Gastroesophageal sphincter (tissue), 4 donors: ENCODE data around the gene HOXC6. TPM values are rescaled to one million over a fixed set of nuclear protein-coding genes. Genes with fewer than 3 reads are reported as not detected.
"Not testable (repeated sequence)": the region's sequence is repeated elsewhere in the genome, so short reads cannot be mapped to it uniquely, and the experiment has no call there.

Experiments used
- ATAC-seq: fragments of 150-250 bp; one replicate; pipeline ENCODE4 v1.9.1; 2016; ENCODE audit warnings: mild to moderate bottlenecking, moderate library complexity
- H3K27ac ChIP-seq, 4 donors: fragments of 200-600 bp; sonication (generic) in 3 of 4; 1 replicate in 3 of 4; 2 replicates in 1 of 4; pipeline ENCODE4 v1.5.1; 2016 to 2019
- H3K27me3 ChIP-seq: fragments of 200-600 bp; sonication (generic); one replicate; pipeline ENCODE4 v1.5.1; 2019
- H3K36me3 ChIP-seq, 2 donors: fragments of 200-600 bp; sonication (generic); one replicate each; pipeline ENCODE4 v1.5.1; 2019; ENCODE audit warnings: control low read depth in 1 of 2
- H3K4me1 ChIP-seq, 3 donors: fragments of 200-600 bp; sonication (generic); 1 replicate in 2 of 3; 2 replicates in 1 of 3; pipeline ENCODE4 v1.5.1; 2016 to 2019; ENCODE audit warnings: control low read depth in 2 of 3
- H3K4me3 ChIP-seq, 2 donors: fragments of 200-600 bp; sonication (generic); one replicate each; pipeline ENCODE4 v1.5.1; 2019; ENCODE audit warnings: mild to moderate bottlenecking in 1 of 2, moderate library complexity in 1 of 2
- H3K9me3 ChIP-seq, 3 donors: fragments of 200-600 bp; sonication (generic); one replicate each; pipeline ENCODE4 v1.5.1; 2017 to 2019; ENCODE audit warnings: control low read depth in 2 of 3
- CTCF ChIP-seq, 4 experiments: fragments of 200-600 bp in 2 of 4; fragments of 450-650 bp in 2 of 4; sonication (generic) in 1 of 4; IDR thresholded peaks; one replicate each; pipeline ENCODE4 v1.5.1; 2017 to 2019; ENCODE audit warnings: antibody characterized with exemption in 4 of 4, mild to moderate bottlenecking in 2 of 4, moderate library complexity in 2 of 4
- EP300 ChIP-seq: sonication (generic); formaldehyde crosslinking; IDR thresholded peaks from one replicate; pipeline ENCODE4 v1.6.1; 2017; ENCODE audit warnings: antibody characterized with exemption, mild to moderate bottlenecking
- POLR2A ChIP-seq, 2 donors: fragments of 450-650 bp; IDR thresholded peaks; one replicate each; pipeline ENCODE4 v1.6.1; 2017; ENCODE audit warnings: antibody characterized with exemption in 2 of 2, mild to moderate bottlenecking in 2 of 2, moderate library complexity in 1 of 2
- POLR2AphosphoS5 ChIP-seq: sonication (generic); formaldehyde crosslinking; IDR thresholded peaks from one replicate; pipeline ENCODE4 v1.6.1; 2017; ENCODE audit warnings: antibody characterized with exemption
- WGBS, 2 donors: methylation state at CpG; one replicate each; pipeline ENCODE4 v1.1.5; 2018; ENCODE audit warnings: low coverage in 1 of 2; 5-methylcytosine and 5-hydroxymethylcytosine counted together
- small RNA-seq, 4 donors: library from RNA; depleted of rRNA; stranded (forward); fragments of <200 nt; gene quantifications; one replicate each; pipeline ENCODE3, GENCODE V24; 2016
- total RNA-seq, 4 donors: library from RNA; depleted of rRNA; stranded (reverse); fragments of >200 nt; gene quantifications; one replicate each; pipeline ENCODE4 v1.1.0, GENCODE V29; 2016

HOXC6 gene
- total RNA-seq, 4 donors from 2014 or later = 0.50 TPM; not detected in 3

- no peak overlapping the region for H3K27ac ChIP-seq
- no peaks in the 10 kb centered on the region for H3K9me3 ChIP-seq
- no peaks in the 10 kb centered on the region for H3K27me3 ChIP-seq
- no peak overlapping the region for H3K4me3 ChIP-seq
- 80 to 100% methylated on average over 1 of the region's 1 CpG for WGBS, 2 donors
- no peak for ATAC-seq
- H3K4me1 ChIP-seq = peaks cover 0 to 29% (median 0%) of the 10 kb centered on the region in 3 donors
- TF ChIP-seq CTCF (IDR thresholded peaks at IDR 0.05) (no peak), EP300 (no peak), POLR2AphosphoS5 (no peak), POLR2A (IDR thresholded peaks at IDR 0.05) (no peak)
- H3K36me3 ChIP-seq = no peaks in the 10 kb centered on the region
Observed at GRCh38 chr12:54071942-54072341, 43.7 kb downstream of the HOXC6 start.

- no peaks in the 10 kb centered on the region for H3K36me3 ChIP-seq
- TF ChIP-seq POLR2AphosphoS5 (no peak), CTCF (IDR thresholded peaks at IDR 0.05) (no peak), POLR2A (IDR thresholded peaks at IDR 0.05) (no peak), EP300 (no peak)
- 76 to 78% methylated on average over 6 of the region's 6 CpGs for WGBS, 2 donors
- H3K27me3 ChIP-seq = no peaks in the 10 kb centered on the region
- H3K4me1 ChIP-seq = peaks cover 0 to 31% (median 0%) of the 10 kb centered on the region in 3 donors
- no peak for ATAC-seq
- H3K27ac ChIP-seq = no peak overlapping the region
- no peak overlapping the region for H3K4me3 ChIP-seq
- H3K9me3 ChIP-seq = no peaks in the 10 kb centered on the region
Observed at GRCh38 chr12:54074308-54074707, 46.1 kb downstream of the HOXC6 start.

- no peak for ATAC-seq
- peaks cover 0 to 33% (median 0%) of the 10 kb centered on the region in 3 donors for H3K4me1 ChIP-seq
- 54 to 56% methylated on average over 6 of the region's 6 CpGs for WGBS, 2 donors
- no peaks in the 10 kb centered on the region for H3K9me3 ChIP-seq
- no peak overlapping the region for H3K4me3 ChIP-seq
- H3K36me3 ChIP-seq = no peaks in the 10 kb centered on the region
- H3K27ac ChIP-seq = peak overlapping the region in 2 of 4 donors; percentile 91 to 98
- H3K27me3 ChIP-seq = no peaks in the 10 kb centered on the region
- TF ChIP-seq EP300 = no peak
- no peak for TF ChIP-seq CTCF (IDR thresholded peaks at IDR 0.05)
- TF ChIP-seq POLR2A (IDR thresholded peaks at IDR 0.05) = no peak
- TF ChIP-seq POLR2AphosphoS5 = no peak
Observed at GRCh38 chr12:54075409-54075808, 47.2 kb downstream of the HOXC6 start.

- TF ChIP-seq EP300 (no peak), POLR2AphosphoS5 (no peak), POLR2A (IDR thresholded peaks at IDR 0.05) (no peak), CTCF (IDR thresholded peaks at IDR 0.05) (no peak)
Observed at GRCh38 chr12:54075974-54076373, 47.7 kb downstream of the HOXC6 start.

GRCh38 chr12:54077843-54078242, 49.6 kb downstream of the HOXC6 start:
- H3K27me3 ChIP-seq, H3K9me3 ChIP-seq, H3K36me3 ChIP-seq, ATAC-seq: not testable (repeated sequence)
- Histone ChIP-seq H3K4me1 (peaks cover 0 to 39% (median 0%) of the 10 kb centered on the region in 3 donors), H3K4me3 (peak overlapping the region; percentile 18 to 50), H3K27ac (peak overlapping the region; percentile 75 to 98 (median 92))
- WGBS, 2 donors = 0 to 18% methylated on average over 1 to 3 of the region's 10 CpGs

More at GRCh38 chr12:54075974-54076373, 47.7 kb downstream of the HOXC6 start:
- Histone ChIP-seq H3K4me1 (peaks cover 0 to 35% (median 0%) of the 10 kb centered on the region in 3 donors), H3K27ac (peak overlapping the region in 2 of 4 donors; percentile 91 to 98), H3K36me3 (no peaks in the 10 kb centered on the region), H3K4me3 (no peak overlapping the region), H3K27me3 (no peaks in the 10 kb centered on the region), H3K9me3 (no peaks in the 10 kb centered on the region)
- ATAC-seq = no peak

GRCh38 chr12:54079115-54079514, 50.9 kb downstream of the HOXC6 start:
- not testable (repeated sequence) for H3K36me3 ChIP-seq, H3K27me3 ChIP-seq, ATAC-seq, H3K9me3 ChIP-seq
- Histone ChIP-seq H3K4me1 (peaks cover 0 to 43% (median 0%) of the 10 kb centered on the region in 3 donors), H3K4me3 (peak overlapping the region; percentile 17 to 51), H3K27ac (peak overlapping the region; percentile 75 to 98 (median 92))
- WGBS, 2 donors = 4% methylated on average over 4 to 7 of the region's 9 CpGs

Small RNA genes lying within 50 kb of the gene (small RNA-seq; reads per million reads assigned to genes)
- gene HOXC5 = 0 reads per million in 4 donors
- 0 to 1.1 (median 0.27) reads per million in 4 donors for gene MIR196A2
- gene MIR615 = 0.49 to 4.3 (median 1.2) reads per million in 4 donors

Other genes starting within 250 kb of the HOXC6 start
- gene HOXC13, start 89.6 kb upstream of the HOXC6 start, total RNA-seq = not detected
- not detected for gene HOXC12, start 73.5 kb upstream of the HOXC6 start, total RNA-seq
- not detected for gene HOXC11, start 55.3 kb upstream of the HOXC6 start, total RNA-seq
- gene HOTAIR, start 53.5 kb upstream of the HOXC6 start, total RNA-seq = under 1 TPM in 1 of 4 donors, not detected in 3; 0.31 TPM
- gene HOXC10, start 43.3 kb upstream of the HOXC6 start, total RNA-seq = not detected
- gene HOXC9, start 28.3 kb upstream of the HOXC6 start, total RNA-seq = not detected
- under 1 TPM in 2 of 4 donors, not detected in 2; 0.15 to 0.40 TPM for gene HOXC8, start 19.5 kb upstream of the HOXC6 start, total RNA-seq
- 1 to 10 TPM in 2 of 4 donors, under 1 TPM in 1, not detected in 1; 0.31 to 3.3 (median 1.3) TPM for gene HOXC5, start 4.6 kb downstream of the HOXC6 start, total RNA-seq
- gene HOXC4, start 25.4 kb downstream of the HOXC6 start, total RNA-seq = 1 to 10 TPM in 3 of 4 donors, under 1 TPM in 1; 0.69 to 5.7 (median 2.7) TPM
- gene SMUG1, start 160.5 kb downstream of the HOXC6 start, total RNA-seq = 10 to 100 TPM; 25.3 to 35.8 (median 31.9) TPM